ENCODE data around the gene NIF3L1. TPM values are rescaled to one million over a fixed set of nuclear protein-coding genes. Genes with fewer than 3 reads are reported as not detected.

NIF3L1 gene
- 103 and 127 TPM in 2 replicates for polyA plus RNA-seq (2011; rRNA removed)
- 72.7 and 77.0 TPM in 2 replicates for polyA plus RNA-seq (2012; cell fraction: cytosol; rRNA removed)
- polyA plus RNA-seq (2012; cell fraction: nucleus; rRNA removed) = 53.4 and 93.1 TPM in 2 replicates
- polyA plus RNA-seq (2017; fragmentation: RNase III; extraction: RNeasy Plus Mini Kit Qiagen cat#74134 plus additional on column Dnase treatment) = 47.0 to 49.5 TPM (median 47.3 TPM) in 3 replicates
- polyA minus RNA-seq (2011; rRNA and poly(A)+ RNA removed) = 65.9 and 77.4 TPM in 2 replicates

- H3K9me3 ChIP-seq = no peaks in the 10 kb centered on the region
- peak; percentile 94 to 95 for ATAC-seq
- ChIA-PET CTCF (interaction anchor here (1.1 to 1.4 kb wide), 3 partner anchors 12 to 176 kb away, joined by 3 to 6 read pairs (median 3); no protein-coding TSS in a partner anchor), POLR2A (interaction anchor here (0.5 to 1.9 kb wide), 19 partner anchors 12 to 294 kb away, joined by 3 to 27 read pairs (median 4); partner anchors contain the start of genes BZW1, CASP10 and CLK1)
- H3K27ac ChIP-seq = peak within 1 kb of the TSS; percentile 89 to 93
- TF ChIP-seq HOXB13 (CRISPR knock-in tag; IDR thresholded peaks at IDR 0.05; ENCODE audit: low read depth) (peak; percentile 17; the same call in 1 of the 2 replicates), RCOR1 (IDR thresholded peaks at IDR 0.05; ENCODE audit: low read depth, low read length) (no peak), FOSB (CRISPR knock-in tag; IDR thresholded peaks at IDR 0.05) (no peak), JUN (IDR thresholded peaks at IDR 0.05) (peak; percentile 85), GATA3 (IDR thresholded peaks at IDR 0.05; ENCODE audit: borderline replicate concordance) (peak; percentile 70; the same call in 1 of the 2 replicates), HDAC2 (IDR thresholded peaks at IDR 0.05) (0 out of 2 replicates have a peak, but pooled peaks have one; percentile 16), ZC3H11A (IDR thresholded peaks at IDR 0.05) (no peak), CHD4 (IDR thresholded peaks at IDR 0.05; ENCODE audit: borderline replicate concordance) (0 out of 2 replicates have a peak, but pooled peaks have one; percentile 62), MYC (IDR thresholded peaks at IDR 0.05; ENCODE audit: borderline replicate concordance, low read length) (peak; percentile 58; the same call in 1 of the 2 replicates), KDM5A (IDR thresholded peaks at IDR 0.05) (peak; percentile 46), CEBPB (IDR thresholded peaks at IDR 0.05) (peak in 1 of 2 experiments; percentile 22; a peak in 1 of 4 replicates), FOSL2 (IDR thresholded peaks at IDR 0.05) (no peak), FOSL2 (CRISPR knock-in tag; IDR thresholded peaks at IDR 0.05) (peak; percentile 42), HOXB5 (CRISPR knock-in tag; IDR thresholded peaks at IDR 0.05) (peak; percentile 44; the same call in 1 of the 2 replicates), HMGXB4 (CRISPR knock-in tag; IDR thresholded peaks at IDR 0.05; ENCODE audit: borderline replicate concordance) (peak; percentile 43; the same call in 1 of the 2 replicates), POLR2A (IDR thresholded peaks at IDR 0.05; ENCODE audit: low read length) (peak; percentile 26), MAX (IDR thresholded peaks at IDR 0.05) (peak; percentile 91), HOXA7 (CRISPR knock-in tag; IDR thresholded peaks at IDR 0.05) (no peak), ZFP36 (IDR thresholded peaks at IDR 0.05; ENCODE audit: borderline replicate concordance, partially characterized antibody) (no peak), PHF8 (IDR thresholded peaks at IDR 0.05; ENCODE audit: borderline replicate concordance, low read depth) (peak; percentile 53; the same call in 1 of the 2 replicates), KDM1A (IDR thresholded peaks at IDR 0.05; ENCODE audit: low read depth) (peak; percentile 81; the same call in 1 of the 2 replicates)
- TF ChIP-seq, protein P1, sequence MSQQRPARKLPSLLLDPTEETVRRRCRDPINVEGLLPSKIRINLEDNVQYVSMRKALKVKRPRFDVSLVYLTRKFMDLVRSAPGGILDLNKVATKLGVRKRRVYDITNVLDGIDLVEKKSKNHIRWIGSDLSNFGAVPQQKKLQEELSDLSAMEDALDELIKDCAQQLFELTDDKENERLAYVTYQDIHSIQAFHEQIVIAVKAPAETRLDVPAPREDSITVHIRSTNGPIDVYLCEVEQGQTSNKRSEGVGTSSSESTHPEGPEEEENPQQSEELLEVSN (IDR thresholded peaks at IDR 0.05; ENCODE audit: borderline replicate concordance, low read depth) = peak; percentile 78; the same call in 1 of the 2 replicates
- TF ChIP-seq, protein P2, sequence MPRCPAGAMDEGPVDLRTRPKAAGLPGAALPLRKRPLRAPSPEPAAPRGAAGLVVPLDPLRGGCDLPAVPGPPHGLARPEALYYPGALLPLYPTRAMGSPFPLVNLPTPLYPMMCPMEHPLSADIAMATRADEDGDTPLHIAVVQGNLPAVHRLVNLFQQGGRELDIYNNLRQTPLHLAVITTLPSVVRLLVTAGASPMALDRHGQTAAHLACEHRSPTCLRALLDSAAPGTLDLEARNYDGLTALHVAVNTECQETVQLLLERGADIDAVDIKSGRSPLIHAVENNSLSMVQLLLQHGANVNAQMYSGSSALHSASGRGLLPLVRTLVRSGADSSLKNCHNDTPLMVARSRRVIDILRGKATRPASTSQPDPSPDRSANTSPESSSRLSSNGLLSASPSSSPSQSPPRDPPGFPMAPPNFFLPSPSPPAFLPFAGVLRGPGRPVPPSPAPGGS (IDR thresholded peaks at IDR 0.05) = peak; percentile 58; the same call in 2 of the 3 replicates
- peak within 1 kb of the TSS; percentile 75 for H3K4me3 ChIP-seq
- H3K4me1 ChIP-seq = peaks cover 12% of the 10 kb centered on the region; the same call in 2 of the 3 replicates
- FAIRE-seq = no peak
- WGBS (ENCODE audit: missing lambda C conversion rate) = 2% methylated on average over 50 of the region's 50 CpGs
- peak; percentile 86 to 99 for DNase-seq (ENCODE audit: low read depth in 1 of 2, low spot score in 1 of 2)
- H3K4me2 ChIP-seq = peak within 1 kb of the TSS; percentile 97
Observed at GRCh38 chr2:200888704-200889625, at the start of gene NIF3L1, which contains the start of gene PPIL3. Gene NIF3L1, plus strand, starts transcription at chr2:200889371. Its CDS starts 2,573 bp downstream, at chr2:200891944. Gene PPIL3, minus strand, starts transcription at chr2:200889077. Its CDS starts 1,462 bp downstream, at chr2:200887615.

Measured in A549 (cell line).